ENCODE measurements around the gene NT5C2.
A peak's percentile ranks its signal among the peaks of the same experiment; 100 is the strongest.
"Not testable (repeated sequence)": the region's sequence is repeated elsewhere in the genome, so short reads cannot be mapped to it uniquely, and the experiment has no call there.

The NT5C2 gene

GRCh38 chr10:103157246-103157645 lies 35.8 kb downstream of the NT5C2 start:
- no peak for DNase-seq (ENCODE audit: low spot score)

- DNase-seq (ENCODE audit: low spot score): peak; percentile 24
Observed at GRCh38 chr10:103155471-103156085, 37.5 kb downstream of the NT5C2 start.

- DNase-seq (ENCODE audit: low spot score): no peak
Observed at GRCh38 chr10:103154521-103155299, 38.4 kb downstream of the NT5C2 start.

GRCh38 chr10:103153302-103154197 lies 39.5 kb downstream of the NT5C2 start:
- DNase-seq (ENCODE audit: low spot score): no peak

- no peak for DNase-seq (ENCODE audit: low spot score)
Observed at GRCh38 chr10:103149991-103150622, 43.0 kb downstream of the NT5C2 start.

- DNase-seq (ENCODE audit: low spot score): no peak
Observed at GRCh38 chr10:103147645-103148044, 45.4 kb downstream of the NT5C2 start.

- DNase-seq (ENCODE audit: low spot score): peak; percentile 56
Observed at GRCh38 chr10:103145860-103146466, 47.1 kb downstream of the NT5C2 start.

- DNase-seq (ENCODE audit: low spot score): no peak
Observed at GRCh38 chr10:103145046-103145445, 48.0 kb downstream of the NT5C2 start.

GRCh38 chr10:103144041-103144440 lies 49.0 kb downstream of the NT5C2 start:
- DNase-seq (ENCODE audit: low spot score): no peak

- not testable (repeated sequence) for DNase-seq (ENCODE audit: low spot score)
Observed at GRCh38 chr10:103143641-103144040, 49.4 kb downstream of the NT5C2 start.

- DNase-seq (ENCODE audit: low spot score): no peak
Observed at GRCh38 chr10:103141950-103142349, 51.1 kb downstream of the NT5C2 start.

GRCh38 chr10:103140469-103140868 lies 52.6 kb downstream of the NT5C2 start:
- DNase-seq (ENCODE audit: low spot score): no peak

GRCh38 chr10:103139803-103140202 lies 53.3 kb downstream of the NT5C2 start:
- peak; percentile 33 for DNase-seq (ENCODE audit: low spot score)

- peak; percentile 75 for DNase-seq (ENCODE audit: low spot score)
Observed at GRCh38 chr10:103135168-103135567, 57.9 kb downstream of the NT5C2 start.

- no peak for DNase-seq (ENCODE audit: low spot score)
Observed at GRCh38 chr10:103130910-103131309, 62.2 kb downstream of the NT5C2 start.

GRCh38 chr10:103130180-103130579 lies 62.9 kb downstream of the NT5C2 start:
- not testable (repeated sequence) for DNase-seq (ENCODE audit: low spot score)

- no peak for DNase-seq (ENCODE audit: low spot score)
Observed at GRCh38 chr10:103127241-103127640, 65.8 kb downstream of the NT5C2 start.

- peak; percentile 16 for DNase-seq (ENCODE audit: low spot score)
Observed at GRCh38 chr10:103125323-103126267, 67.5 kb downstream of the NT5C2 start.

- no peak for DNase-seq (ENCODE audit: low spot score)
Observed at GRCh38 chr10:103124420-103125096, 68.5 kb downstream of the NT5C2 start.

All from kidney tubule cell (primary cell).